HepG2 (cell line): ENCODE data around the gene DGAT2. TPM values are rescaled to one million over a fixed set of nuclear protein-coding genes. Genes with fewer than 3 reads are reported as not detected.
A peak's percentile ranks its signal among the peaks of the same experiment; 100 is the strongest.

Experiments used
- ARNT2 ChIP-seq: sonication (generic); formaldehyde crosslinking; IDR thresholded peaks from 2 replicates; pipeline ENCODE4 v1.8.0; 2022; ENCODE audit warnings: mild to moderate bottlenecking, low read depth, missing genetic modification reagents, moderate library complexity
- ATF7-NPFF ChIP-seq: sonication (generic); formaldehyde crosslinking; IDR thresholded peaks from 2 replicates; pipeline ENCODE4 v1.8.1; 2023; ENCODE audit warnings: mild to moderate bottlenecking, low read depth, missing genetic modification reagents, moderate library complexity
- BCLAF1 ChIP-seq: fragments of 450-650 bp; IDR thresholded peaks from 2 replicates; pipeline ENCODE4 v1.6.1; 2017; ENCODE audit warnings: mild to moderate bottlenecking
- CBX1 ChIP-seq: IDR thresholded peaks from one replicate; pipeline ENCODE4 v1.6.1; 2016; ENCODE audit warnings: antibody characterized with exemption, low read depth
- FIP1L1 ChIP-seq: fragments of 200-400 bp; formaldehyde crosslinking; IDR thresholded peaks from 2 replicates; pipeline ENCODE4 v1.6.1; 2018; ENCODE audit warnings: low read depth, mild to moderate bottlenecking, low read length, moderate library complexity, borderline replicate concordance; ENCODE audit not compliant: insufficient read depth
- HDAC6 ChIP-seq: fragments of 200-600 bp; sonication (generic); IDR thresholded peaks from 2 replicates; pipeline ENCODE4 v1.7.0; 2017; ENCODE audit warnings: mild to moderate bottlenecking, antibody characterized with exemption, low read length, low read depth
- HMGA1 ChIP-seq: sonication (generic); formaldehyde crosslinking; conservative IDR thresholded peaks from 2 replicates; pipeline ENCODE4 v1.4.0; 2020; ENCODE audit warnings: missing genetic modification reagents
- JUN ChIP-seq: sonication (generic); formaldehyde crosslinking; IDR thresholded peaks from 2 replicates; pipeline ENCODE4 v1.4.0; 2020; ENCODE audit warnings: mild to moderate bottlenecking, missing genetic modification reagents
- KLF11 ChIP-seq: IDR thresholded peaks from 2 replicates; pipeline ENCODE4 v1.6.1; 2016; ENCODE audit warnings: missing compliant biosample characterization
- MAFG ChIP-seq: sonication (generic); formaldehyde crosslinking; IDR thresholded peaks from 2 replicates; pipeline ENCODE4 v1.5.1; 2020; ENCODE audit warnings: mild to moderate bottlenecking, missing genetic modification reagents
- NCOR1 ChIP-seq: fragments of 200-600 bp; sonication (generic); IDR thresholded peaks from 2 replicates; pipeline ENCODE4 v1.7.0; 2017; ENCODE audit warnings: antibody characterized with exemption, low read length, borderline replicate concordance
- NR0B2 ChIP-seq: sonication (generic); formaldehyde crosslinking; IDR thresholded peaks from 2 replicates; pipeline ENCODE4 v1.4.0; 2020; ENCODE audit warnings: mild to moderate bottlenecking, missing genetic modification reagents
- POGZ ChIP-seq: sonication (generic); formaldehyde crosslinking; IDR thresholded peaks from 2 replicates; pipeline ENCODE4 v1.4.0; 2020; ENCODE audit warnings: mild to moderate bottlenecking, missing genetic modification reagents
- SKIL ChIP-seq: sonication (generic); formaldehyde crosslinking; IDR thresholded peaks from 2 replicates; pipeline ENCODE4 v1.8.0; 2022; ENCODE audit warnings: missing genetic modification reagents, mild to moderate bottlenecking, moderate library complexity, borderline replicate concordance
- SP1 ChIP-seq, 2 experiments: fragments of 450-650 bp in 1 of 2; sonication (generic) in 1 of 2; formaldehyde crosslinking in 1 of 2; IDR thresholded peaks; 2 replicates each; pipeline versions ENCODE4 v1.4.0 to v1.6.1; 2016 to 2020; ENCODE audit warnings: missing genetic modification reagents in 1 of 2
- SRF ChIP-seq: IDR thresholded peaks from 2 replicates; pipeline ENCODE4 v1.6.1; 2011; ENCODE audit warnings: mild to moderate bottlenecking, low read depth, low read length, moderate library complexity
- TFDP2 ChIP-seq: sonication (generic); formaldehyde crosslinking; IDR thresholded peaks from 2 replicates; pipeline ENCODE4 v1.4.0; 2020; ENCODE audit warnings: missing genetic modification reagents
- ZNF883 ChIP-seq: sonication (generic); formaldehyde crosslinking; IDR thresholded peaks from 2 replicates; pipeline ENCODE4 v1.5.1; 2020; ENCODE audit warnings: mild to moderate bottlenecking, missing genetic modification reagents; ENCODE audit errors: not compliant biosample characterization
- ZSCAN5A ChIP-seq: sonication (generic); formaldehyde crosslinking; IDR thresholded peaks from 2 replicates; pipeline ENCODE4 v1.8.0; 2022; ENCODE audit warnings: mild to moderate bottlenecking, missing genetic modification reagents, borderline replicate concordance
- ZZZ3 ChIP-seq: sonication (generic); formaldehyde crosslinking; IDR thresholded peaks from 2 replicates; pipeline ENCODE4 v1.4.0; 2020; ENCODE audit warnings: missing genetic modification reagents, mild to moderate bottlenecking, borderline replicate concordance
- polyA plus RNA-seq, 8 experiments: library from polyadenylated mRNA; depleted of rRNA in 3 of 8; stranded (reverse) in 7 of 8; unstranded in 1 of 8; fragments of >200 nt; fragmentation: Illumina TruSeq in 4 of 8; extraction: Trizol in 4 of 8; gene quantifications; 2 replicates each; pipeline versions ENCODE4 v1.2.1 to v1.2.3, GENCODE V29; 2011 to 2016; ENCODE audit warnings: low read depth in 4 of 8, missing spikeins in 1 of 8, mixed read lengths in 1 of 8; ENCODE audit not compliant: insufficient read depth in 1 of 8
- total RNA-seq, 5 experiments: library from RNA; depleted of rRNA; stranded (reverse); fragments of >200 nt; fragmentation: Illumina TruSeq; extraction: Trizol; gene quantifications; 2 replicates each; pipeline ENCODE4 v1.2.3, GENCODE V29; 2016; ENCODE audit warnings: low read depth in 1 of 5
- TF ChIP-seq, protein P1 (sequence below): sonication (generic); formaldehyde crosslinking; IDR thresholded peaks from 2 replicates; pipeline ENCODE4 v1.5.0; 2020; ENCODE audit warnings: missing genetic modification reagents

The DGAT2 gene
- total and polyA plus RNA-seq, 2 of the 13 experiments (the other 11 are each of a cell fraction or from before 2014, with no cell fraction given) = 39.0 to 65.6 TPM

DNA sequence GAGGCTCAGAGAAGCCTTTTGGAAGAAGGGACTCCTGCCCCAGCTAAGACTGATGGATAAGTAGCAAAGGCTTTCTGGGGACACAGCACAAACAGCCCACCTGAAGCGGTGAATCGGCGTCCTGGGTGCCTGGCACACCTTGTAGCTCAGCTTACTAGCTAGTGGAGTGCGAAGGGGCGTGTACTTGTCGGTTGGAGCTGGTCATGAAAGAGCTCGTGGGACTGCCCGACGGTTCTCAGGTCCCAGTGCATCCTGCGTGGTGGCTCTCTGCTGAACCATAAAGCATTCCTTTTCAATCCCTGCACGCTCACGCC lies 45.7 kb downstream of the DGAT2 start (continued):
- TF ChIP-seq TFDP2 (CRISPR knock-in tag) (no peak), ZNF883 (CRISPR knock-in tag) (no peak), MAFG (CRISPR knock-in tag) (no peak), JUN (CRISPR knock-in tag) (no peak), BCLAF1 (no peak), SRF (no peak), FIP1L1 (no peak), ZZZ3 (CRISPR knock-in tag) (no peak), CBX1 (no peak), HDAC6 (no peak), NR0B2 (CRISPR knock-in tag) (no peak), ARNT2 (CRISPR knock-in tag) (no peak), KLF11 (no peak), SP1 (IDR thresholded peaks at IDR 0.05) (no peak), SP1 (CRISPR knock-in tag; IDR thresholded peaks at IDR 0.05) (no peak), HMGA1 (CRISPR knock-in tag) (no peak), NCOR1 (no peak), SKIL (CRISPR knock-in tag) (no peak), POGZ (CRISPR knock-in tag) (no peak; the same call in 1 of the 2 replicates), ATF7-NPFF (CRISPR knock-in tag) (0 out of 2 replicates have a peak, but pooled peaks have one; percentile 26), ZSCAN5A (no peak)
- TF ChIP-seq, protein P1, sequence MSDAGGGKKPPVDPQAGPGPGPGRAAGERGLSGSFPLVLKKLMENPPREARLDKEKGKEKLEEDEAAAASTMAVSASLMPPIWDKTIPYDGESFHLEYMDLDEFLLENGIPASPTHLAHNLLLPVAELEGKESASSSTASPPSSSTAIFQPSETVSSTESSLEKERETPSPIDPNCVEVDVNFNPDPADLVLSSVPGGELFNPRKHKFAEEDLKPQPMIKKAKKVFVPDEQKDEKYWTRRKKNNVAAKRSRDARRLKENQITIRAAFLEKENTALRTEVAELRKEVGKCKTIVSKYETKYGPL (CRISPR knock-in tag) = no peak
